ENCODE data around the gene SLC5A5. TPM values are rescaled to one million over a fixed set of nuclear protein-coding genes. Genes with fewer than 3 reads are reported as not detected.

SLC5A5 gene
- total RNA-seq, 4 donors from 2014 or later = not detected

GRCh38 chr19:17874758-17875135 lies 3.0 kb downstream of the SLC5A5 start:
- TF ChIP-seq, protein P1, sequence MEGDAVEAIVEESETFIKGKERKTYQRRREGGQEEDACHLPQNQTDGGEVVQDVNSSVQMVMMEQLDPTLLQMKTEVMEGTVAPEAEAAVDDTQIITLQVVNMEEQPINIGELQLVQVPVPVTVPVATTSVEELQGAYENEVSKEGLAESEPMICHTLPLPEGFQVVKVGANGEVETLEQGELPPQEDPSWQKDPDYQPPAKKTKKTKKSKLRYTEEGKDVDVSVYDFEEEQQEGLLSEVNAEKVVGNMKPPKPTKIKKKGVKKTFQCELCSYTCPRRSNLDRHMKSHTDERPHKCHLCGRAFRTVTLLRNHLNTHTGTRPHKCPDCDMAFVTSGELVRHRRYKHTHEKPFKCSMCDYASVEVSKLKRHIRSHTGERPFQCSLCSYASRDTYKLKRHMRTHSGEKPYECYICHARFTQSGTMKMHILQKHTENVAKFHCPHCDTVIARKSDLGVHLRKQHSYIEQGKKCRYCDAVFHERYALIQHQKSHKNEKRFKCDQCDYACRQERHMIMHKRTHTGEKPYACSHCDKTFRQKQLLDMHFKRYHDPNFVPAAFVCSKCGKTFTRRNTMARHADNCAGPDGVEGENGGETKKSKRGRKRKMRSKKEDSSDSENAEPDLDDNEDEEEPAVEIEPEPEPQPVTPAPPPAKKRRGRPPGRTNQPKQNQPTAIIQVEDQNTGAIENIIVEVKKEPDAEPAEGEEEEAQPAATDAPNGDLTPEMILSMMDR (IDR thresholded peaks at IDR 0.05; ENCODE audit: low read depth) = no peak

DNA sequence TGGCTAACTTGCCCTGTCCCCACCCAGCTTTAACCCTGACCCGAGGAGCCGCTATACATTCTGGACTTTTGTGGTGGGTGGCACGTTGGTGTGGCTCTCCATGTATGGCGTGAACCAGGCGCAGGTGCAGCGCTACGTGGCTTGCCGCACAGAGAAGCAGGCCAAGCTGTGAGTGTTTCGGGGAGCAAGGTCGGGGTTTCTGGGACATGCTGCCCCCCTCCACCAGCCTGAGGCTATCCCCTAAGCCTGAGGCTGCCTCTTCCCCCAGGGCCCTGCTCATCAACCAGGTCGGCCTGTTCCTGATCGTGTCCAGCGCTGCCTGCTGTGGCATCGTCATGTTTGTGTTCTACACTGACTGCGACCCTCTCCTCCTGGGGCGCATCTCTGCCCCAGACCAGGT lies 6.0 kb downstream of the SLC5A5 start:
- TF ChIP-seq, protein P1 (IDR thresholded peaks at IDR 0.05; ENCODE audit: low read depth) = no peak

- TF ChIP-seq, protein P1 (IDR thresholded peaks at IDR 0.05; ENCODE audit: low read depth) = no peak
These were observed 7.7 kb downstream of the SLC5A5 start for GRCh38 chr19:17879466-17879865.

DNA sequence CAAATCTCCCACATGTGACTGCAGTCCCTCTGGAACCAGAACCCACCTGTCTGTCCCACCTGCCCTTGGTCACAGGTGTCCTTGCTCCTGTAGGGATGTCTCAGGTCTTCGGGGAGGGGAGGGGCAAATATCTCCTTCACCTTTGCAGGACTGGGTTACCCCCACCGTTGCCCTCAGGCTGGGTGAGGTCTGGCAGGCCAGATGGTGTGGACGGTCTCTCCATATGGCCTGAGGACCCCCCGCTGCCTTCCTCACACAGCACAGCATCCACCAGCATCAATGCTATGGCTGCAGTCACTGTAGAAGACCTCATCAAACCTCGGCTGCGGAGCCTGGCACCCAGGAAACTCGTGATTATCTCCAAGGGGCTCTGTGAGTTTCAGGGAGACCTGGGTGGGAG lies 10.0 kb downstream of the SLC5A5 start:
- TF ChIP-seq, protein P1 (IDR thresholded peaks at IDR 0.05; ENCODE audit: low read depth) = no peak

DNA sequence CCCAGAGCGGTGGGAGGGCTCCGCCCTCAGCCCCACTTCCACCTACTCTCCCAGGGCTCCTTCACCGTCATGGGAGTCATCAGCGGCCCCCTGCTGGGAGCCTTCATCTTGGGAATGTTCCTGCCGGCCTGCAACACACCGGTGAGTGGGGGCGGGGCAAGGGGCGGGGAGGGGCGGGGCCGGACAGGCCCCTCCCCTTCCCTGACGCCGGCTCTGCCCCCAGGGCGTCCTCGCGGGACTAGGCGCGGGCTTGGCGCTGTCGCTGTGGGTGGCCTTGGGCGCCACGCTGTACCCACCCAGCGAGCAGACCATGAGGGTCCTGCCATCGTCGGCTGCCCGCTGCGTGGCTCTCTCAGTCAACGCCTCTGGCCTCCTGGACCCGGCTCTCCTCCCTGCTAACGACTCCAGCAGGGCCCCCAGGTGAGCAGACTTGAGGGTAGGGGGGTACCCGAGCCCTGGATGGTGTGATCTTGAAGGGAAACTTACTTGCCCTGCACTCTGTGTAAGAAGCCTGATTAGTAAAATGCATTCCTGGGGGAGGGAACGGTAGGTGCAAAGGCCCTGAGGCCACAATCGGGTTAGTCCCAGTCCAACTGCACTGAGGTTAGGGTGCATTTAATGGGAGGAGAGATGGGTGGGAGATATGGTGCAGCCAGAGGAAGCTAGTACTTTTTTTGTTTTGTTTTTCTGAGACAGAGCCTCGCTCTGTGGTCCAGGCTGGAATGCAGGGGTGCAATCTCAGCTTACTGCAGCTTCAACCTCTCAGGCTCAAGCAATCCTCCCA lies 12.1 kb downstream of the SLC5A5 start:
- TF ChIP-seq, protein P1 (IDR thresholded peaks at IDR 0.05; ENCODE audit: low read depth) = no peak

GRCh38 chr19:17886515-17886914 lies 14.8 kb downstream of the SLC5A5 start:
- TF ChIP-seq, protein P1 (IDR thresholded peaks at IDR 0.05; ENCODE audit: low read depth) = no peak

DNA sequence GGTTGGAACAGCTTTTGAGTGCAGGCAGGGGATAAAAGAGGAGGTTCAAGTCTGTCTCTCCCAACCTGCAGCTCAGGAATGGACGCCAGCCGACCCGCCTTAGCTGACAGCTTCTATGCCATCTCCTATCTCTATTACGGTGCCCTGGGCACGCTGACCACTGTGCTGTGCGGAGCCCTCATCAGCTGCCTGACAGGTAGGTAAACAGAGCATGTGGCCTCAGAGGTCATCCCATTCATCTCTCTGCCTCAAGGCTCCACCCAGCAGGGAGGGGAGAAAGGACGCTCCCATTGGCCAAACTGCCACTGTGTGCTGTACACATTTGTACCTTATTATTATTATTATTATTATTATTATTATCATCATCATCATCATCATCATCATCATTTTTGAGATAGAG lies 16.5 kb downstream of the SLC5A5 start:
- TF ChIP-seq, protein P1 (IDR thresholded peaks at IDR 0.05; ENCODE audit: low read depth) = no peak
